H1 (cell line): ENCODE results near the gene CRTC2.

Experiments
- RBBP5 ChIP-seq: IDR thresholded peaks from 2 replicates; pipeline ENCODE4 v1.7.1; 2012; ENCODE audit warnings: low read depth, mild to moderate bottlenecking, inconsistent platforms, low read length, moderate library complexity, borderline replicate concordance
- TF ChIP-seq, protein P1 (sequence below): IDR thresholded peaks from 2 replicates; pipeline ENCODE4 v1.6.1; 2011; ENCODE audit warnings: low read length, improper control_type of control experiment
- TF ChIP-seq, protein P2 (sequence below): IDR thresholded peaks from 2 replicates; pipeline ENCODE4 v1.6.1; 2011; ENCODE audit warnings: low read depth, mild to moderate bottlenecking, low read length; ENCODE audit not compliant: insufficient read depth

DNA sequence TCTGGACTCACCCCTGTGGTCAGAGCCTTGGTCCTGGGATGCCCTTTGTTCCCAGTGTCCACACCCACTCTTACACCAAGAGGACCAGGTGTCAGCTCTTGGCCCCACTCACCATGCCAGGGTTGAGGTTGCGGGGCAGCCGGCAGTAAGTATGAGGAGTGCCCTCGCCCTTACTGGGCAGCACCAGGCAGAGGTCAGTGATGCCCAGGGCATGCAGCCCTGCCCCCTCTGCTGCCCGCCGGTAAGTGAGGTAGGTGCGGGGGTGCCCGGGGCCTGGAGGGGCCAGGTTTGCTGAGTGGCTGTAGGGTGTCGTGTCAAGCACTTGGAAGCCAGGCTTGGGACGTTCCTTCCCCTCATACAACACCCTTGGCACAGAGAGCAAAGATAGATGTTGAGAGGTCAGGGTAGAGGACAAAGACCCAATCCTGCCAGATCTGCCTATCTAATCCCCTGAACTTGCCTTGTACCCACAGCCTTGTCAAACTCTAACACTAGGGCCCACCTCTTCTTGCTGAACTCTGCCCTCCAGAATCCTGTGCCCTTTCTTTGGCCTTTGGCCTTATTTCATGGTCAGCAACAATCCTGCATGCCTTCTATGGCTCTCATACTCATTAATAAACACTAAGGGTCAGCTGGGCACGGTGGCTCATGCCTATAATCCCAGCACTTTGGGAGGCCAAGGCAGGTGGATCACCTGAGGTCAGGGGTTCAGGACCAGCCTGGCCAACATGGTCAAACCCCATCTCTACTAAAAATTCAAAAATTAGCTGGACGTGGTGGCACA is 15.5 kb downstream of the CRTC2 start:
- no peak for TF ChIP-seq RBBP5
- TF ChIP-seq, protein P1, sequence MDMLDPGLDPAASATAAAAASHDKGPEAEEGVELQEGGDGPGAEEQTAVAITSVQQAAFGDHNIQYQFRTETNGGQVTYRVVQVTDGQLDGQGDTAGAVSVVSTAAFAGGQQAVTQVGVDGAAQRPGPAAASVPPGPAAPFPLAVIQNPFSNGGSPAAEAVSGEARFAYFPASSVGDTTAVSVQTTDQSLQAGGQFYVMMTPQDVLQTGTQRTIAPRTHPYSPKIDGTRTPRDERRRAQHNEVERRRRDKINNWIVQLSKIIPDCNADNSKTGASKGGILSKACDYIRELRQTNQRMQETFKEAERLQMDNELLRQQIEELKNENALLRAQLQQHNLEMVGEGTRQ, result no peak
- TF ChIP-seq, protein P2, sequence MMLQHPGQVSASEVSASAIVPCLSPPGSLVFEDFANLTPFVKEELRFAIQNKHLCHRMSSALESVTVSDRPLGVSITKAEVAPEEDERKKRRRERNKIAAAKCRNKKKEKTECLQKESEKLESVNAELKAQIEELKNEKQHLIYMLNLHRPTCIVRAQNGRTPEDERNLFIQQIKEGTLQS, result no peak
